Middle frontal gyrus (tissue), 1 donor: Measurements from ENCODE around the gene LAMB2.

Source experiments
- DNase-seq: peaks from one replicate; pipeline ENCODE4 v3.0.0-alpha.2; 2015; ENCODE audit warnings: low spot score; ENCODE audit errors: extremely low spot score

LAMB2 gene

DNA sequence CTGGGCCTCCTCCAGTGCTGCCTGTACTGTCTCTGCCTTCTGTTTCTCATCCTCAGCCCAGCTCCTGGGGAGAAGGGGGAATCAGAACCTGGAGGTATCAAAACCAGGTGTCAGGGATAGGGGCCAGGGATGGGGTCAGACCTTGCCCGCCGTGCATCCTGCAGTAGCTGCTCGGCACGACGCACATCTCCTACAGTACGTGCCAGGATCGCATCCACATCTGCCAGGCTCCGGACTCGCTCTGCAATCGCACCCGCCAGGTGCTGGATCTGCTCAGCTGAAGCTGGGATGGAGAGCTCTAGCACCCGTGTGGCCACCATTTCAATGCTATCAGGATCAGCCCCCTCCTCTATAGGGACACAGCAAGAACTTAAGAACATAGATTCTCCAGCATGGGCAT lies 10.8 kb downstream of the LAMB2 start:
- no peak for DNase-seq

DNA sequence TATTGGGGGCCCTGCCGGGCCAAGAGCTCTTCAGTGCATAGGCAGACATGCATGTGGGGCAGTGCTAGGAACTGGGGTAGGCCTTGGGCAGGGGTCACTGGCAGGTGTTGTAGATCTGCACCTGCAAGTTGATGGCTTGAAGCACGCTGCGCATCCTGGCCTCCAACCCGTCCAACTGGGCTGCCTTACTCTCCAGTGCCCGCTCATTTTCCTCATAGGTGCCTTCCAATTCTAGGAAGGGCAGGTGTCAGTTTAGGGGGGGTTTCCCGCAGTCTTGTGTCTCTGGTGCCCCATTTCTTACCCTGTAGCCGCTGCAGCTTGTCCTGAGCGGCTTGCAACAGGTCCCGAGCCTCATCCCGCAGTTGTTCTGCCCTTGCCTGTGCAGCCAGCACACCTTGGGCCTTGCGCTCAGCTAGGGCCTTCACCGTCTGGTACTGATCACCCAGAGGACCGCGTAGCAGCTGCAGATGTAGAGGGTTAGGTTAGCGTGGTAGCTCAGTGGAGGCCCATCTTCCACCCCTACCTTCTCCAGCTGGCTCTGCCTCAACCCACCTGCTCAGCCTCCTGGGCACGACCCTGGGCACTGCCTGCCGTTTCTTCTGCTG lies 11.6 kb downstream of the LAMB2 start:
- DNase-seq = no peak

DNA sequence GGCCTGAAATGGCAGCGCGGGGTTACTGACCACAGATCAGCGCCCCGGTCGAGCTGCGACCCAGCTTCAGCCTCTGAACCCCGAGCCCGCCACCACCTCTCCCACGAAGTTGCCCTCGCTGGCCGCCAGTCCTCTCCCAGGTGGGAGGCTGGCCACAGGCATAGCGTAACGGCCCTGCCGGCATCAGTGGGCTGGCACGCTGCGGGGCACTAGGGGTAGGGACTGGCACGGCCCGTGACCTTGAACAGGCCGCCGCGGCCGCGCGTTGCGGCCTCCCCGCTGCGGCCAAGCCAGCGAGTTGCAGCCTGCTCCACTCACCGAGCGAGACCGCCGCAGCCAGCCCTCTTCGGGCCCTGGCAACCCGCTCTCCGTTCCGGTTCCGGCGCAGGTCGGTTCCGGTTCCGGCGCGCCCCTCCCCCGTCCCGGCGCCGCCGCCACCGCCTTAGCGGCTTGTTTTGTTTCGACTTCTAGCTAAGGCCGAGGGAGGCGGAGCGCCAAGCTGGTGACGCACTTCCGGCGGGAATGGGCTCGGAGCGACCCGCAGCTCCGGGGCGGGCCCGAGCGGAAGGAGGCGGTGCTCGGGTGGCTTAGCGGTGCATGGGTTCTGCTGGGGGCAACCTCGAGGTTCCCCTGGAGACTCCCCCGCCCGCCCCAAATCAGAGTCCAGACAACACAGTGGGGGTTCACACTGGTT lies 12.3 kb downstream of the LAMB2 start, which contains the start of gene USP19:
Gene USP19, minus strand, starts transcription at position 386 of the 694 bp plus-strand sequence. CDS start 1,678 bp downstream, outside the sequence.
- peak; percentile 90 for DNase-seq

DNA sequence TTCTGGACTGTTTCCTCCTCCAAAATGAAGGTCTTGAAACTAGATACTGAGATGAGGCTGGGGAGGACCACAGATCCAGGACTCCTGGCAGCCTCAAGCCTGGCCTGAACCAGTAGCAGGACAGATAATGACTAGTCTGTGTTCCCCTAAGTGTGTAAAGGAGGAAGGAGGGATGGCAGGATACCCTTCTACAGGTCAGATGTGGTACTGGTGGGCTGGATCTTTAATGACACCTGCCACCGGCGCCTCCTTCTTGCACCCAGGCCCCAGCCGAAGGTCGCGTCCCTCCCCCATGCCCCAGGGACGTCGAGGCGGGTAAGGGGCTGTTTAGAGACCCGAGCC lies 12.8 kb downstream of the LAMB2 start:
- no peak for DNase-seq

DNA sequence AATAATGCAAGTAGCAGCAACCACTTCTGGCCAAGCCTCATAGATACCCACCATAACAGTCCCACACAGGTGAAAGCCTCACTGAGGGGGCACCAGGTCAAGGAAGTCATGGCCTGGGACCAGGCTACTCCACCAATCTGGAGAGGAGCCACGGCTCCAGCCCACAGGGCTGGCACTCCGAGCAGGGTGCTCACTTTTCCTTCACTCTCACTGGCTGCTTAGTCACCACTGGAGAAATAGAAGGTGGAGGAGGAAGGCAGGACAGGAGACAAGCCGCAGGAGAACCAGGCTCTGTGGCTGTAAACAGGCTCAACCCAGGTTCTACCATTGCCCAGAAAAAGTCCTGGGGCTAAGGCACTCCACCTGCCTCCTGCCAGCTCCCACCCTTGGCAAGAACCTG lies 13.4 kb downstream of the LAMB2 start:
- no peak for DNase-seq

DNA sequence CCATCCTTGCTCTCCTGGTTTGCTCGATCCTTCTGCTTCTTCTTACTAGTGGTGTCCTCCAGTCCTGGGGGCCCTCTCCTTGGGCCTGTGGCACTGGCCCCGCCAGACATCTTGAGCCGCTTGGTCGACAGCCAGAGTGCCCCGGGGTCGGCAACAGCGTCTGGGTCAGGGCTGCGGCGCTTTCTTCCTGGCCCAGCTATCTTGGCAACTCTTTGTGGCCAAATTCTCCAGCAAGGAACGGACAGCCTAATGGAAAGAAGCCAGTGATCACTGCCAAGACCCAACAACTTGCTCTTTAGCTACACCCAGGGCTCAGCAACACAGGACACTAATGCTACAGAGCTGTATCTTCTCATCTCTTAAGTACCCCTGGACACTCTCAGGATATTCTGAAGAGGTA lies 13.8 kb downstream of the LAMB2 start:
- no peak for DNase-seq

DNA sequence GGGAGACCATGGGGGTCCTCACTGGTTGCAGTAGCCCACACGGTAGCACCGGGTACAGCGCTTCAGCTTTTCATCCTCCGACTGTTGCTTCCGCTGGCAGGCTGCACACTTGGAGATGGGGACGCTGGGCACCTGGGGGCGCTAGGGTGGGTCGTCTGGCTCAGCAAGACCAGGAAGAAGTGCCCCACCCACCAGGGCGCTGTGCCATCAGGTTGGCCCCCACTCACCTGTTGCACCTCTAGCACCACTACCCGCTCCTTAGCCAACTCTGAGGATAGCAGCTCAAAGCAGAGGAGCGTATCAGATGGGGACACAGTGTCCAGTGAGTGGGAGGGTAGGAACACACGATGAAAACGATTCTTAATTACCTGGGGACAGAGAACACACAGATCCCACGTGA lies 20.6 kb downstream of the LAMB2 start:
- DNase-seq = no peak

DNA sequence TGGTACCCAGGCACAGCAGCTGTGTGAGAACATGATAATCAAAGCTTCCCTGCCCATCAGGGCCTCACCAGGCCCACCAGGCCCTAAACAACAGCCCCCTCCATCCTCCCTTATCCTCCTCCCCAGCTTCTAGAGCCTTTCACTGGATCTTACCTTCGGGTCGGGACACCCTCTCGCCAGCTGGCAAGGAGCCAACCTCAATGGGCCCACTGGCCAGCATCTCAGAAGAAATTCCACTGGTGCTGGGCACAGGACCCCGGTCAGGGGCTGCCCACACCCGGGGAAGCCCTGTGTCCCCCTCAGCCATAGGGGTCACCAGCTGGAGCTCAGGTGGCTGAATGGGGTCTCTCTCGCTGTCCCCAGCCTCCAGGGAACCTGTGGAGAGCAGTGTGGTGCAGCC lies 21.5 kb downstream of the LAMB2 start:
- no peak for DNase-seq

DNA sequence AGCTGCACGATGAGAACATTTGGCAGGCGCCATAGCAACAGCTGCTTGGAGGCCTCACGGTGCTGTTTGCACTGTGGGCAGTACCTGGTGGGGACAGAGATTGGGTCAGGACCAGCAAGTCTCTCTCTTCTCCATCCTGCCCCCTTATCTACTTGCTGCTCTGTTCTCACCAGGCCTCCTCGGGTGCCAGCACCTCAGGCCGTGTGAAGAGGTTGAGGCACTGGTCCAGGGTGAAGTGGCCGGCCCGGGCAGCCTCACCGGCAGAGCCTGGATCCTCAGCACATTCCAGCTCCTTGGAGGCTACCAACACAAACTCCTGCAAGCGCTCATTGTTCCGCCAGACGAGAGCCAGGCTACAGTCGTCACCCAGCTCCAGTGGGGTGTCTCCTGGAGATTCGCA lies 22.1 kb downstream of the LAMB2 start:
- no peak for DNase-seq

DNA sequence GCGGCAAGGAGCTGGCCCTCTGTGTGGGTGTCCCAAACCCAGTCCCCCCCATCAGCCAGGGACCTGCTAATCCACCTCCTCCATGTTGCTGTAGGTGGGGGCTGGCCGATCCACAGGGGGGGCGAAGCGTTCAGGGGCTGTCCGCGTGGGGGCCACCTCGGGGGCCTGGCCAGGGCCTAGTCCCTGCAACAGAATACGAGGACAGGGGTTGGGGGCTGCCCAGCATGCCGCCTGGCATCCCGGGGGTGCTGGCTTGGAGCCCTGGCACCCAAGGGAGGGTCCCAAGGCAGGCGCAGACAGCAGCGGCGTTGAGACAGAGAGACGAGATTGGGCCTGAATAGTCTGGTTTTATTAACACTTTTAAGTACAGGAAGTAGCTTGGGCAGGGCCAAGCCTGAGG lies 24.5 kb downstream of the LAMB2 start:
- no peak for DNase-seq

DNA sequence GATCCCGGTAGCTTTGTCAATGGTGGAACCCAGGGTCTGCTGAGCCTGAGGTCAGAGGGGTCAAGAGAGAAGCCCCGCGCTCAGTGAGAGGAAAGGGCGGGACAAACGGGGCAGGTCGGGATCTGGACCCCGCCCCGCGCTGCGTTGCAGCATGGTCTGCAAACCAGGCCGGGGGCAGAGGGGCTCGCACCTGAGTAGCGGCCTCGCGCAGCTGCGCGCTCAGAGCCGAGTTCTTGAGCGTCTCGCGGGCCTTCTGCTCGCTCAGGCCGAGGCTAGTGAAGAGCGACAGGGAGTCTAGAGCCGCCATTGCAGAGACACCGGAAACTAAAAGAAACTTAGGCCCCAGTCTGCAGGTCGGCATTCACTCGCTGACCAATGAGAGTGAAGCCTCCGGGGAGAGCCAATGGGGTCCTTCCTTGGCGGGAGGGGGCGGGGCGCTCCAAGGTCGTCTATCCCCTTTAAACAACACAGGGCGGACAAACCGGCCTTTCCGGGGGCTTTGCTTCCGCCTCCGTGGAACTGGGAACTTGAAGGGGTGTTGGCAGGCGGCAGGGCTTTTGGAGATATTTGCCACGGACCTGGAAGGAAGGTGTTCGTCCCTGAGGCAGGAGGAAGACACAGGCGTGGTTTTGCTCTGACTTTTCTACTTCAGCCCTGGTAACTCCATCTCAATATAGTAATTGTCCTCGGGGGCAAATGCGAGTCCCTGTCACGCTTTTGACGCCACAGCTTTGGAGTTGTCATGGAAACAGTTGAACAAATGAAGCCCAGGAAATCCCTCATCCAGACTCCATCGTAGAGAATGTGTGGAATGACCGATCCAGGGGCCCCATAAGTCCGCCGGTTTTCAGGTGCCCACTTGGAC lies 28.2 kb downstream of the LAMB2 start, which contains the start of gene QARS1:
Gene QARS1, minus strand, starts transcription at position 331 of the 865 bp plus-strand sequence. Its CDS starts 24 bp downstream, at position 307.
- DNase-seq = peak; percentile 88

DNA sequence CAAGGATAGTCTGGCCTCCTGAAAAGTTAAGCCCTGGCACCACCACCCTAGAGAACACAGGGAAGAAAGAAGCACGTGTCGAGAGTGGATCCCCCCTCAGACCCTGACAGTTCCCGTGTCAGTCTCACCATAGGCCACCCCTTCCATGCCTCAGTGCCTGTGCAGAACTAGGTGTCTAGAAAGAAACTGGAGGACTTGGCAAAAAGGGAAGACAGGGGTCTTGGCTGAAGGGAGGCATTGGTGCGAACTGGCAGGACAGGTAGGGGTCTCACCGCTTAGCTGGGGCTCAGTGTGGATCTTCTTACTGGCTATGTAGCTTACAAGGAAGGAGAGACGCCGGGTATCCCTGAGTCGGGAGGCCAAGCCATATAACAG lies 28.8 kb downstream of the LAMB2 start:
- no peak for DNase-seq

DNA sequence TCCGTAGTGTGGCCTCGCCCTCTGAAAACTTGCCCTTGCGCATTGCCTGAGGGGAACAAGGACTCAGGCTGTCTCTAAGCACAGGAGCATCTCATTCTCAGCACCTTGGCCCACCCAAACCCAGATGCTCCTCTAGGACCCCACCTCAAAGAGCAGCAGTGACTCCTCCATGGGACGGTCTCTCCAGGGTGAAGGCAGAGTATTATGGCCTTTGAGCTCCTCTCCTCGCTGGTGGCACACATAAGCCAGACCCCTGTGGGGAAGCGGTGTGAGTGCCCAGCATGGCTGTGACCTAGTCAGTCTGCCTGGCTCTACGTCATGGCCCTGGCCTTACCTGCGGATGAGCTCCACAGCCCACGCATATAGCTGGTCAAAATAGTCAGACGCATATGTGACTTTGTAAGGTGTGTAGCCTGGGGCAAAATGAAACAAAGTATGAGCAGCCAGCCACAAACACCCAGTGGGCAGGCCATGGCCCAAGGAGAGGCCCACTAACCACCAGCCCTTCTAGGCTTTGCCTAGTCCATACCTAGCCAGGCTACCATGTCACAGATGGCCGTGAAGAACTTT lies 32.7 kb downstream of the LAMB2 start:
- no peak for DNase-seq

DNA sequence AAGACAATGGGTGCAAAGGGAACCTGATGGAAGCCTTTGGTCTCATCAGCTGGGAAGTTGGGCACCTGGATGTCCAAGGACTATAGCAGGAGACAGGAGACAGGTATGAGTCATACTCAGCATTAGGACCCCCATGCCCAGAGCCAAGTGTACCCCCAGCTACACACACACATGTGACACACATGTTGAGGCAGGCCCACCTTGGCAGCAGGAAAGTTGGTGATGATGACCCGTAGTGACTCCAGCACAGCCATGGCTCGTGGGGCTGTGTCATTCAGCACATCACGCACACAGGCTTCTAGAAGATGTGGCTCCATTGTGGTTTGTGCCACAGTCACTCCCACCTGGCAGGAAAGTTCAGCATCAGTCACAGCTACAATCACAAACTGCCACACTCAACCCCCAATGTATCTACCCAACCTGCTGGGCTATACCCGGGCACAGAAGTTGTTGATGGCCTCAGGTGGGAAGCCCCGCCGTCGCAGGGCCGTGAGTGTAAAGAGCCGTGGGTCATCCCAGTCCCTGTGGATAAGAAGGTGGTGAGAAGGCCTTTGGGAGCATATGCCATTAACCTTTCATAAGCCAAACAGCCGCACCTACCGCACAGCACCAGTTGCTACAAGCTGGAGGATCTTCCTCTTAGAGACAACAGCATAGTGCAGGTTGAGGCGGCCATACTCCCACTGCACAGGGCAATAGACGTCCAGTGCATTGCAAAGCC lies 33.8 kb downstream of the LAMB2 start:
- DNase-seq = no peak

DNA sequence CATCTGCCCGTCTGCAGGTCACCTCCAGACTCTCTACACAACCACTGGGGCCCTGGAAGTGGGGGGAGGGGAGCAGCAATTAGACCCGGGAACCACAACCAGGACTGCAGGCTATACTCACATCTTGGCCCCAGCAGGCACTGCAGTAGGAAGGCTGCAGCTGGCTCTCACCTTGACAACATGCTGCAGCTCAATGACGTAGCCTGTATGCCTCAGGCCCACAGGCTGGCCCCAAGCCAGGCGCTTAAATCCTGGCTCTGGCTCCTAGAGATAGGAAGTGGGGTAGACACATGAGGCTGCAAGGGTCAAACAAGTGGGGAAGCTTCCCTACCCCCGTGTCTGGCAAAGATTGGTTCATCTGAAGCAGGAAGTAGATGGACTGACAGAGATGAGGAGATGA lies 34.4 kb downstream of the LAMB2 start:
- DNase-seq = no peak

DNA sequence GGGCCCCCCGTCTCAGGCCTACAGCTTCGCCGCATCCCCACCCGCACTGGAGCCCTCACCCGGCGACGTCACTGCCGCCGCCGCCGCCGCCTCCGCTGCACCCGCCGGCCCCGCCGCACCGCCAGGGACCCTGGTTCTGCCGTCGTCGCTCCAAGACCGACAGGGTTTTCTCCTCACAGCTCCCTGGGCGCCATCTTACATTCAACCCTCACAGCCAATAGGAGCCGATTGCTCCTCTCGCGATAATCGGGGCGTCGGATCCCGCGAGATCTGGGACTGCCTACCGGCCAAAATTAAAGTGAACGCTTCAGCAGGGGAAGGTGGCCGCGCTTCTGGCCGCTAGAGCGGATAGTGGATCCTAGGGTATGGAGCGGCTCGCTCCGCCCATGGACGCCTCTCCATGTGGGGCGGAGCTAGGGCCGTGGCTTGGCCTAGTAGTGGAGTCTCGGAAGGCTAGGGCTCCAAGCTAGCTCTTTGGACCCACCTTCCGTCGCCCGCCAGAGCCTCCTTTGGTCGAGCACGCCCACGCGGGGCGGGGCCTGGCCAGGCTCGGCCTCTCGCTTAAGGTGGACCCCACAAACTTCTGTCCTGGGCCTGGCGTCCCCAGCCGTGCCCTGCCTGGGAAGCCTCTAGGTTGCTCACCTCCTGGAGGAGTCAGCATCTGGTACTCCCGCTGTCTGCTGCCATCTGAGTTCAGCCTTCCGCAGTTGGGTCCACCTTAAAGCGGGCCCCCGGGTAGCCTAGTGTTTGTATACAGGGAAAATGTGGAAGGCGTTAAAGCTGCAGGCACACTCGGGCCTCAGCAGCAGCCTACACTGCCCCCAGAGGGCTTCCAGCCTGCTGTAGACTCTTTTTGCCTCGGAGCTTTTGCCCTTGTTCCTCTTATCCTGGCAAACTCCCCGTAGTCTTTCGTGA lies 38.7 kb downstream of the LAMB2 start, which contains the start of gene QRICH1:
Gene QRICH1, minus strand, starts transcription at position 219 of the 915 bp plus-strand sequence. CDS start 17,054 bp downstream, outside the sequence.
- peak; percentile 95 for DNase-seq

DNA sequence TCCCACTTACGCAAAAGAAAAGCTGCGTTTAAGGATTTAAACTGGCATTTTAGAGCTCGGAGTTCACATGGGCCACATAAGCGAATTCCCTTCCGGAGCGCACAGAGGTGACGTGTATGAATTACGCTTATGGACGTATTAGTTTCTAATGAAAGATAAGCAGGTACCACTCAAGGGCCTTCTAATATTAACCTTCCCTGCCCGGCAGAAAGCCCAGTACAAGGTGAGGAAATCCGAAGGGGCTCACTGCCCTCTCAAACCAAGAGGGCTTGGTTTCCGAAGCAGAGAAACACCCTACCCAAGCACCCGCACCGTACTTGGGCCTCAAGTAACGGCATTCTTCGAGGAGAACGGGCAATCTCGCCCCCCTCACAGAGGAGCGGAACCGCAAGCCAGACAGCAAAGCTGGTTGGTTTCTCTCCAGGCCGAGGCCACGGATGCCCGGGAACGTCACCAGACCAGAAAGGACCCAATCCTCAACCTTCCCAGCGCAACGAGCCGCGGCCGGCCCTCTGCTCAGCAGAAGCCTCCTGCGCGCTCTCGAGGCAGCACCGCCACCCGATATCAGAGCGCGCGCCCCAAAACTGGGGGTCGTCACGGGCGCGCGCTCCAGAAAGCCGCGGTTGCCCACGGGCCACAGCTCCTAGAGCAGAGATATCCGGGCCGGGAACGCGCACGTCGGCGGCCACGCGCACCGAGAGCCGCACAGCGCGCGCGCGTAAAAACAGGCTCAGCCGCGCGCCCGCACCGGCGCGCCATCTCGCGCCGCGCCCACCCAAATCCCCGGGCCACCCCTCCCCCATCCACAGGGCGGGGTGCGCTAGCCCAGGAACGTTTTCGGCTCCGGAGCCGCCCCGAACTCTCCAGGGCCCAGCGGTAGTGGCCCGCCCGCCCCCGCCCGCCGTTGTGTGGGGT lies 39.7 kb downstream of the LAMB2 start:
- peak; percentile 29 for DNase-seq

DNA sequence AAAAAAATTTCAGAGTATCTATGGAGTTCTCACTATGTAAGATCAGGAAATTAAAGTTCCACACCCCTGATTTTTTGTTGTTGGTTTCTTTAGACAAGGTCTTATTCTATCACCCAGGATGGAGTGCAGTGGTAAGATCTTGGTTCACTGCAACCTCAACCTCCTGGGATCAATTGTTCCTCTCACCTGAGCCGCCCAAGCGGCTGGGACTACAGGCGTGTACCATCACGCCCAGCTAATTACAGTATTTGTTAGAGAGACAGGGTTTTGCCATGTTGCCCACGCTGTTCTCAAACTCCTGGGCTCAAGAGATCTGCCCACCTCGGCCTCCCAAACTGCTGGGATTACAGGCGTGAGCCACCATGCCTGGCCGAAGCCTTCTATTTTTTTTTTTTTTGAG lies 51.4 kb downstream of the LAMB2 start:
- DNase-seq = no peak

DNA sequence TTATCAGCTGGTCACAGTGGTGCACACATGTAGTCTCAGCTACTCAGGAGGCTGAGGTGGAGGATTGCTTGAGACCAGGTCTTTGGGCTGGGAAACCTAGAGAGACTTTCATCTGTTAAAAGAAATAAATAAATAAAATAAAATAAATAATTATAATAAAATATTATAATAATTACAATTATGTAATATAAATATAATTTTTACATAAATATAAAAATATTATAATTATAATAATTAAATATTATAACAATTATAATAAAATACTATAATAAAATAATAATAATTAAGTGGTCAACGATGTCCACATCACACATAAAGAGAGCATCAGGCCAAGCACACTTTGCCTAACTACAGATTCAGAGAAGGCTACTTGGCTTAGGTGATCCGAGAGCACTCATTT lies 53.6 kb downstream of the LAMB2 start:
- no peak for DNase-seq
